Body of pancreas (tissue), 4 donors: Measurements from ENCODE around the gene PSPC1. TPM values are rescaled to one million over a fixed set of nuclear protein-coding genes. Genes with fewer than 3 reads are reported as not detected.

ENCODE experiments used
- ATAC-seq: fragments of 150-250 bp; one replicate; pipeline ENCODE4 v1.9.1; 2016
- DNase-seq, 4 donors: peaks; one replicate each; pipeline ENCODE4 v3.0.0-alpha.2; 2019
- H3K27ac ChIP-seq, 4 donors: fragments of 200-600 bp; sonication (generic); 1 replicate in 3 of 4; 2 replicates in 1 of 4; pipeline versions ENCODE4 v1.5.1 to v1.6.1; 2016 to 2019; ENCODE audit warnings: mild to moderate bottlenecking in 1 of 4, mixed read lengths in 1 of 4, moderate library complexity in 1 of 4
- H3K27me3 ChIP-seq, 2 donors: fragments of 200-600 bp; sonication (generic); one replicate each; pipeline ENCODE4 v1.6.0; 2016; ENCODE audit warnings: mild to moderate bottlenecking in 1 of 2
- H3K36me3 ChIP-seq, 2 donors: fragments of 200-600 bp; sonication (generic); replicated peaks in 1 of 2; 2 replicates each; pipeline ENCODE4 v1.5.1; 2016; ENCODE audit warnings: low read depth in 2 of 2; ENCODE audit not compliant: insufficient read depth in 1 of 2
- H3K4me1 ChIP-seq: fragments of 200-600 bp; sonication (generic); one replicate; pipeline ENCODE4 v1.6.0; 2016
- H3K4me3 ChIP-seq, 2 donors: fragments of 200-600 bp; sonication (generic); 1 replicate in 1 of 2; 2 replicates in 1 of 2; pipeline ENCODE4 v1.5.1; 2016 to 2019
- H3K9me3 ChIP-seq, 3 donors: fragments of 200-600 bp; sonication (generic); 1 replicate in 2 of 3; 2 replicates in 1 of 3; pipeline ENCODE4 v1.5.1; 2016
- CTCF ChIP-seq, 7 experiments: fragments of 450-650 bp in 4 of 7; fragments of 200-600 bp in 3 of 7; sonication (generic) in 3 of 7; IDR thresholded peaks; one replicate each; pipeline ENCODE4 v1.5.1; 2016 to 2019; ENCODE audit warnings: antibody characterized with exemption in 7 of 7
- POLR2A ChIP-seq, 3 donors: fragments of 450-650 bp; IDR thresholded peaks; one replicate each; pipeline ENCODE4 v1.6.1; 2016; ENCODE audit warnings: antibody characterized with exemption in 3 of 3, mild to moderate bottlenecking in 2 of 3
- WGBS, 2 donors: methylation state at CpG; one replicate each; pipeline ENCODE4 v1.1.5; 2017; 5-methylcytosine and 5-hydroxymethylcytosine counted together
- intact Hi-C: fragments of 100-400 bp; cut with DNase I; formaldehyde crosslinking; loops from one replicate; pipeline ENCODE4 v1.15.1; 2023
- total RNA-seq, 2 donors: library from RNA; depleted of rRNA; stranded (reverse); fragments of >200 nt; gene quantifications; one replicate each; pipeline ENCODE4 v1.1.0, GENCODE V29; 2016

The PSPC1 gene
- total RNA-seq, 2 donors from 2014 or later: 37.1 to 72.5 TPM

DNA sequence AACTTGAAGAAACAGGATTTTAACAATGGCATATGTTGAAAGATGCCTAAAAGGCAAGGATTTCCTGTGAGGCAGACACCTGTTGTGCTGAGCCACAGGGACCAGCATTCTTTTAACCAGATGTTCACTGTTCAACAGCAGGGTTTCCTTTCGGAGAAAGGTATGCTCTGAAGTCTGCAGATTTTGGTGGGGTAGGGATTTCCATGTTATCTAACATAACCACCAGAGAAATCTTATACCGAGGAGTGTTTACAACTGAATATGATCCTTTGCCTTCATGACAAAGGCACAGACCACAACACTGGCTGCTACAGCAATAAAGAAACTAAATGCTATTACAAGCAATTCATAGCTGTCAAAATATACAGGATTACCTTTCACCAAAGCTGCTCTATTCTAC, 101.2 kb downstream of the PSPC1 start:
- peaks cover 11% of the 10 kb centered on the region for H3K4me1 ChIP-seq
- H3K4me3 ChIP-seq: no peak overlapping the region
- intact Hi-C loops: no loop called here
- H3K27me3 ChIP-seq: no peaks in the 10 kb centered on the region
- DNase-seq: no peak
- TF ChIP-seq POLR2A (IDR thresholded peaks at IDR 0.05) (no peak), CTCF (IDR thresholded peaks at IDR 0.05) (no peak)
- H3K36me3 ChIP-seq: no peaks in the 10 kb centered on the region
- 89 to 100% methylated on average over 2 of the region's 2 CpGs for WGBS, 2 donors
- H3K27ac ChIP-seq: no peak overlapping the region
- no peaks in the 10 kb centered on the region for H3K9me3 ChIP-seq
- no peak for ATAC-seq

GRCh38 chr13:19680751-19681150, 102.0 kb downstream of the PSPC1 start:
- Histone ChIP-seq H3K4me3 (no peak overlapping the region), H3K36me3 (no peaks in the 10 kb centered on the region), H3K9me3 (no peaks in the 10 kb centered on the region), H3K27me3 (no peaks in the 10 kb centered on the region), H3K4me1 (peaks cover 9% of the 10 kb centered on the region), H3K27ac (no peak overlapping the region)
- no peak for ATAC-seq
- WGBS, 2 donors: 93 to 95% methylated on average over 7 of the region's 7 CpGs
- DNase-seq: no peak
- no peak for TF ChIP-seq POLR2A (IDR thresholded peaks at IDR 0.05)
- no peak for TF ChIP-seq CTCF (IDR thresholded peaks at IDR 0.05)
- intact Hi-C loops: no loop called here

DNA sequence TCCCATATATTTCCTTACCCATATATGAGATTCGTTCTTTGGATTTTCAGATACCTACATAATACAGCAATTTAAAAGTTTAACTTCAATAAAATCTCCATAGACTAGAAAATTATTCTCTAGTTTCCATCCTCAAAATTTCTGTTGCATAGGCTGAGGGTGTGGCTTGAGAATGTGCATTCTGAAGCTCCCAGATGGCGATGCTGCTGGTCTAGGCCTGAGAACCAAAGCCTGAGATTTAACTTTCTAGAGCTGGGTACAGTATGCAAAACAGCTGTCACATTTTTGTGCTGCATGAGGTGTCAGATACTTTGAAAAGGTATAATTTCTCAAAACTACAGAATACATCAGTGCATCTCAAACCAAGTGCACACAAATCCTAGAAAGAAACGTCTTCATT, 106.6 kb downstream of the PSPC1 start:
- WGBS, 2 donors: 84 to 88% methylated on average over 3 of the region's 3 CpGs
- TF ChIP-seq CTCF (IDR thresholded peaks at IDR 0.05) (no peak), POLR2A (IDR thresholded peaks at IDR 0.05) (no peak)
- Histone ChIP-seq H3K4me3 (no peak overlapping the region), H3K27me3 (no peaks in the 10 kb centered on the region), H3K27ac (no peak overlapping the region), H3K36me3 (peaks cover 0 to 5% of the 10 kb centered on the region in 2 donors), H3K9me3 (no peaks in the 10 kb centered on the region), H3K4me1 (peaks cover 15% of the 10 kb centered on the region)
- ATAC-seq (no peak), DNase-seq (no peak)
- intact Hi-C loops: no loop called here

DNA sequence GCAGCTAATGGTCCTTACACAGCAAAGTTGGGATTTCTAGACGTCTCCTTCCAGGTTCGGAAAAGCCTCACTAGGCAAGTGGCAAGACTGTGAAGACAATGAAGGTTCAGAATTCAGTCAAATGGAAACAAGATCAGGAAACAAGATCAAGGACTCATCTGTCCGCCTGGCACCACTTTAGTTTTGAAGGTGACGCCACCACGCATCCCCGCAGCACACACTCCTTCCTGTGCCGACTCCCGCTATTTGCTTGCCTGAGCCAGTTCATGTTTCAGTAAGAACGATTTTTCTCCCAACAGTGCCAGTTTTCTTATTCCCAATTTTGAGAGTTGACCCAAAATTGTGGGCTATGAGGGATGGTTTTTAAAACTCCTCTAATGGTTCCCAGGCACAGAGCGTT, 107.8 kb downstream of the PSPC1 start:
- H3K9me3 ChIP-seq: no peaks in the 10 kb centered on the region
- intact Hi-C loops: no loop called here
- no peak overlapping the region for H3K27ac ChIP-seq
- H3K36me3 ChIP-seq: peaks cover 0 to 9% of the 10 kb centered on the region in 2 donors
- no peak for DNase-seq
- no peak for ATAC-seq
- H3K4me3 ChIP-seq: no peak overlapping the region
- TF ChIP-seq POLR2A (IDR thresholded peaks at IDR 0.05) (no peak), CTCF (IDR thresholded peaks at IDR 0.05) (no peak)
- H3K4me1 ChIP-seq: peaks cover 15% of the 10 kb centered on the region
- H3K27me3 ChIP-seq: no peaks in the 10 kb centered on the region
- 96 to 97% methylated on average over 10 of the region's 10 CpGs for WGBS, 2 donors
